ENCODE results near the gene DHX36.

The DHX36 gene

DNA sequence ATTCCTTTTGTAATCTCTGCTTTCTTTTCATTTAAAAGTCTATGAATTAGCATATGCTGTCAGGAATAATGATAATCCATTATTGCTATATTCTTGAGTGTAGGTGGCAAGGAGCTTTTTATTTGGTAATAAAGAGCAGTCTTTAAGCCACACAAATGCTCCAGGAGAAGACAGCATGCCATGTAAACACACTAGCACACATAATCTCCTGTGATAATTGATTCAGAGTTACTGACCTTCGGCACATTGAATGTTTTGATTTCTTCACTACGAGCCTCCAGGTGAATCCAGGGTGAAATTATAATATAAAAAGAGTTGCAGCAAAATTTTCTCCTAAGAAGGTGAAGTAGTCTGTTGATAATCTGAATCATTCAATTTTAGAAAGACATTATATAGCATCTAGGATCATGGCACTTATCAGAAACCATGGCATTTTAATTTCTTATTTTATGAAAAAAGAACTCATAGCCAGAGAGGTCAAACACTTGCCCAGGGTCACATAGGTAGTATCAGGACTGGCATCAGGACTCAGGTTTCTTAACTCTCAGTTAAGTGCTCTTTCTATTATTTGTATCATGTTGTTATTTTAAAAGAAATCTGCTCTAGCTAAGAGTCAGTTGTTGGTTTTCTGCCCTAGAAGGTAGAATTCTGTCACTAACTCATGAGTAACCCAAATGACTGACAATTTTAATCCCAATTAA lies 21.3 kb upstream of the DHX36 start:
- TF ChIP-seq, protein P1, sequence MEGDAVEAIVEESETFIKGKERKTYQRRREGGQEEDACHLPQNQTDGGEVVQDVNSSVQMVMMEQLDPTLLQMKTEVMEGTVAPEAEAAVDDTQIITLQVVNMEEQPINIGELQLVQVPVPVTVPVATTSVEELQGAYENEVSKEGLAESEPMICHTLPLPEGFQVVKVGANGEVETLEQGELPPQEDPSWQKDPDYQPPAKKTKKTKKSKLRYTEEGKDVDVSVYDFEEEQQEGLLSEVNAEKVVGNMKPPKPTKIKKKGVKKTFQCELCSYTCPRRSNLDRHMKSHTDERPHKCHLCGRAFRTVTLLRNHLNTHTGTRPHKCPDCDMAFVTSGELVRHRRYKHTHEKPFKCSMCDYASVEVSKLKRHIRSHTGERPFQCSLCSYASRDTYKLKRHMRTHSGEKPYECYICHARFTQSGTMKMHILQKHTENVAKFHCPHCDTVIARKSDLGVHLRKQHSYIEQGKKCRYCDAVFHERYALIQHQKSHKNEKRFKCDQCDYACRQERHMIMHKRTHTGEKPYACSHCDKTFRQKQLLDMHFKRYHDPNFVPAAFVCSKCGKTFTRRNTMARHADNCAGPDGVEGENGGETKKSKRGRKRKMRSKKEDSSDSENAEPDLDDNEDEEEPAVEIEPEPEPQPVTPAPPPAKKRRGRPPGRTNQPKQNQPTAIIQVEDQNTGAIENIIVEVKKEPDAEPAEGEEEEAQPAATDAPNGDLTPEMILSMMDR (IDR thresholded peaks at IDR 0.05), result no peak

DNA sequence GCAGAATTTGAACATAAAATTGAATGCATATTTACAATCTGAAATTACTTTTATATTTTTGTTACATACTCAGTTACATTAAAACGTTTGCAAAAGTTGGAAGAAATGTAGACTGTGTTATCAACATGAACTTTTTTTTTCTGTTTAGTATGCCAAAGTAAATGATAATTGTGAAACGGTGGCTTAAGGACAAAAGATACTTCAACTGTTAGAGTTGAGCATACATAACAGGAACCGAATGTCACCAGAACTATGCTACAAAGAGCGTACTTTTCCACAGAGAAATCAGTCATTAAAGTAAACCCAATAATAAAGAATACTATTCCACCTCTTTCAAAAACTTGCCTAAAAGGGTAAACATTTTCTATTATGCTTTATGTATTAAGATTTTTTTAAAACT lies 14.3 kb upstream of the DHX36 start:
- TF ChIP-seq, protein P1 (IDR thresholded peaks at IDR 0.05), result no peak

DNA sequence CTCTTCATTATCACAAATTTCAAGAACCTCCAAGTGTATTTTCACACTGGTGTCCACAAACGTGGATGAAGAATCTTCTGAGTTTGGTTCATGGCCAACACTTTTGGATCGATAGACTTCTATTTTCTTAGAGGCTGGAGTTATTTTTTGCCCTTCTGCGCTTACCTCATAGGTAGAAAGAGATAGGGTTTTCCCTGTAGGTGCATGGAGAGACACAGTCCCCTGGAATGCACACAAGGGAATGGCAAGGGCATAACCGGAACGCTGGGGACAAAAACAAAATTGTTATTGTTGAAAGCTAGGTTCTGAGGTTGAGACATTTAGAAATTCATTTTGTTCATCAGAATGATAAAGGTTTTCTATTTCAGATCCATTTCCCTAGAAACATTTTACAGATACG lies 13.7 kb upstream of the DHX36 start:
- TF ChIP-seq, protein P1 (IDR thresholded peaks at IDR 0.05), result no peak

DNA sequence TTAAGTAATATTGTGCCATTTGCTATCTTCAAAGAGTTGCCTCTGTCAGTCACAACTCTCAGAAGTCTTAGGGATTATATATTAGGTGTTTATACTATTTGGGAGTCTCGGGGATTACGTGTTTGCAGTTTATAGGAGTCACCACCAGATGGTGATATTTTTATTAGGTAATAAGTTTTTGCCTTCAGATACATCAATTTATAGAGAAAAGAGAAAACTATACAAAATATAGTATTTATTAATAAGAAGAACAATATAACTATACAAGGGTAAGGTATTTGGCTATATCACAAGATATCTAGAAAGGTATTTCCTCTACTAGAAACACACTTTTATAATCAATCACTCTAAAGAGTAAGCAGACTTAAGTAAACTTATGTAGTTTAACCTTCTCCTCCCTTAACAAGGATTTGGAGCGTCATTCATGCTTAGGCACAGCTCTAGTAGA lies 10.7 kb upstream of the DHX36 start:
- TF ChIP-seq, protein P1 (IDR thresholded peaks at IDR 0.05), result peak; percentile 61

DNA sequence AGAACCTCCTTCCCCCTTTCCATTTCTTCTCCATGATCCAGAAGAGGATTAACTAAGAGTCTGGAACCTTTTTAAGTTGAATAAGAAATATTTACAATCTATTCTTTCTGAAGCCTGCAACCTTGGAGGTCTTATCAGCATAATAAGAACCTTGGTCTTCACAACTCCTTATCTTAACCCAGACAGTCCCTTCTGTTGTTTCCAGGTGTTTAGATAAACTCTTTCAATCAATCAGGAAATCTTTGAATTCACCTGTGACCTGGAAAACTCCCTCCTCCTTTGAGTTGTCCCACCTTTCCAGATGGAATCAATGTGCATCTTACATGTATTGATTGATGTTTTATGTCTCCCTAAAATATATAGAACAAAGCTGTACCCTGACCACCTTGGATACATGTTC lies 3.6 kb upstream of the DHX36 start:
- TF ChIP-seq, protein P1 (IDR thresholded peaks at IDR 0.05), result no peak

DNA sequence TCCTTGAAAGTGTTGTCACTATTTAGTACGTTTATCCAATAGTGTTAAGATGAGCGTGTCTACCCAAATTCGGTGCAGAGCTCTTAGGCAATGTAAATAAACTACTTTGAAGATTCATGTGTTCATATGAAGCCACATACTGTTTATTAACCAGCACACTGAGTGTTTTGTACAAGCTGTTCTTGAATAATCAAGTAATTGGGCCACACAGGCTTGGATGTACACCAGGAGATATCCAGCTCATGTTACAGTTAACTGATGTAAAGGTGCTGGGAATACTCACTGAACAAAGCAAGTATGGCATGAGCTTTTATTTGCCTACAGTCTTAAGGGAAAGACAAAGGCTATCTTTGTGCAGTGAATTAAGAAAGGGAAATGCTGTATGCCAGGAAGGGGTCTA lies 632 bp upstream of the DHX36 start:
- TF ChIP-seq, protein P1 (IDR thresholded peaks at IDR 0.05), result no peak

DNA sequence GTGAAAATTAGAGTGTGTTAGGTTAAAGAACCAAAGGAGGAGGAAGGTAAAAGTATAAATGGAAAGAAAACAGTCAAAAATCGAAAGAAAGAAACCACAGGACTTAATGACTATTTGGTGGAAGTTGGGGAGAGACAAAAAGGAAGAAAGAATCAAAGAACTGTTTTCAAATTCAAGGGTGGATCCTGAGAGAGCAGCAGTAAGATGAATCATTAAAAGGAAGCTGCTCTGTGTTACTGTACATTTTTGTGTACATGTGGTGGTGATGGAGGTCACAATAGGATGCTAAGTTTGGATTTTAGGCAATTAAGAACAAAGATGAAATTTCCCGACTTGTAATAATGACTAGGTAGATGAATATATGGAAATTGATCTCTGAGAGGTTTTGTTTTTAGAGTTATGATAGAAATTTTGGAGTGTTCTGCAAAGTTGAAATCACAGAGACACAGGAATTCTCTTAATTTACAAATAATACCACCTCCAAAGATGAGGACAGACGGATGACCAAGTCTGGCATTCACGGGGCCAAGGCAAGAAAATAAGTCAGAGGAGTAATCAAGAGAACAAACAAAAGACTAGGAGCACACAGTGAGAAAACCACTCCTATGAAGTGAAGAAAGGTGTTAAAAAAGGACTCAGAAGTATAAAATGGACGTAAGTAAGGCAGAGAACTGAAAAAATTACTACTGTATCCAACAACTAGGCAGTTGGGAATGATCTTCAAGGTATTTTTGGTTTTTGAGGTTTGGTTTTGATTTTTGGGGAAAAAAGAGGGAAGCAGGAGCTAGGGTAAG lies 7.1 kb downstream of the DHX36 start:
- TF ChIP-seq, protein P1 (IDR thresholded peaks at IDR 0.05), result no peak

Data from LNCAP (cell line).